Activated B cell treated with CpG ODN at 0.5 μM for 24 hours (primary cell): ENCODE results near the gene ZC3H15. TPM values are rescaled to one million over a fixed set of nuclear protein-coding genes. Genes with fewer than 3 reads are reported as not detected.

Experiments
- ATAC-seq: fragments of 200-7000 bp; cut with Tn5 transposase; one replicate; pipeline ENCODE4 v1.10.0; 2021; ENCODE audit warnings: low read depth, mild to moderate bottlenecking, moderate library complexity
- CTCF ChIA-PET: fragments of 350-600 bp; sonication (Branson Sonifier 250); formaldehyde crosslinking; loops from one replicate; lab custom pipeline; 2021; ENCODE audit warnings: antibody characterized with exemption; lab: Charles Lee
- POLR2A ChIA-PET: fragments of 350-600 bp; sonication (Branson Sonifier 250); formaldehyde crosslinking; loops from one replicate; lab custom pipeline; 2021; ENCODE audit warnings: antibody characterized with exemption; lab: Charles Lee
- DNase-seq: peaks from one replicate; pipeline ENCODE4 v3.0.0; 2022
- H3K27ac Mint-ChIP-seq: one replicate; pipeline ENCODE4 v1.8.0; 2020; ENCODE audit warnings: mixed read lengths
- H3K27me3 Mint-ChIP-seq: one replicate; pipeline ENCODE4 v1.8.0; 2021; ENCODE audit warnings: mixed read lengths
- H3K36me3 Mint-ChIP-seq: one replicate; pipeline ENCODE4 v1.8.0; 2021; ENCODE audit warnings: low read depth, mixed read lengths
- H3K4me1 Mint-ChIP-seq: one replicate; pipeline ENCODE4 v1.8.0; 2021; ENCODE audit warnings: mixed read lengths
- H3K4me3 Mint-ChIP-seq: one replicate; pipeline ENCODE4 v1.8.0; 2020; ENCODE audit warnings: mild to moderate bottlenecking, mixed read lengths
- H3K9me3 Mint-ChIP-seq: one replicate; pipeline ENCODE4 v1.8.0; 2020; ENCODE audit warnings: mixed read lengths
- CTCF ChIP-seq: fragments of 200-600 bp; IDR thresholded peaks from one replicate; pipeline ENCODE4 v1.8.0; 2022; ENCODE audit warnings: antibody characterized with exemption, mild to moderate bottlenecking
- intact Hi-C: fragments of 100-400 bp; cut with micrococcal nuclease; formaldehyde crosslinking; loops from one replicate; pipeline ENCODE4 v1.15.1; 2024
- total RNA-seq: library from RNA; stranded (reverse); gene quantifications from 2 replicates; pipeline ENCODE4 v1.2.3, GENCODE V29; 2022

The ZC3H15 gene
- total RNA-seq, 1 donor from 2014 or later: 66.4 TPM

- ATAC-seq (no peak), DNase-seq (no peak)
- no peak overlapping the region for H3K27ac Mint-ChIP-seq
- no peaks in the 10 kb centered on the region for H3K9me3 Mint-ChIP-seq
- H3K27me3 Mint-ChIP-seq: no peaks in the 10 kb centered on the region
- no peak overlapping the region for H3K4me3 Mint-ChIP-seq
- ChIA-PET POLR2A (no interaction called here), CTCF (no interaction called here)
- peaks cover 52% of the 10 kb centered on the region for H3K4me1 Mint-ChIP-seq
- intact Hi-C loops: no loop called here
- TF ChIP-seq CTCF: no peak
- H3K36me3 Mint-ChIP-seq: peaks cover 75% of the 10 kb centered on the region
These were observed 7.6 kb downstream of the ZC3H15 start for GRCh38 chr2:186493564-186494085.

- no peak for TF ChIP-seq CTCF
- intact Hi-C loops: no loop called here
- no peaks in the 10 kb centered on the region for H3K27me3 Mint-ChIP-seq
- H3K9me3 Mint-ChIP-seq: no peaks in the 10 kb centered on the region
- H3K4me1 Mint-ChIP-seq: peaks cover 29% of the 10 kb centered on the region
- no peak overlapping the region for H3K4me3 Mint-ChIP-seq
- peaks cover 79% of the 10 kb centered on the region for H3K36me3 Mint-ChIP-seq
- H3K27ac Mint-ChIP-seq: no peak overlapping the region
- ChIA-PET POLR2A (no interaction called here), CTCF (no interaction called here)
- DNase-seq: no peak
- ATAC-seq: no peak
These were observed 10.3 kb downstream of the ZC3H15 start for GRCh38 chr2:186496401-186496800.

GRCh38 chr2:186497928-186498327, 11.9 kb downstream of the ZC3H15 start:
- no peaks in the 10 kb centered on the region for H3K27me3 Mint-ChIP-seq
- ATAC-seq (no peak), DNase-seq (no peak)
- intact Hi-C loops: no loop called here
- no peaks in the 10 kb centered on the region for H3K9me3 Mint-ChIP-seq
- H3K36me3 Mint-ChIP-seq: peaks cover 80% of the 10 kb centered on the region
- H3K4me3 Mint-ChIP-seq: no peak overlapping the region
- TF ChIP-seq CTCF: no peak
- H3K27ac Mint-ChIP-seq: no peak overlapping the region
- H3K4me1 Mint-ChIP-seq: peaks cover 17% of the 10 kb centered on the region
- POLR2A ChIA-PET: no interaction called here
- CTCF ChIA-PET: no interaction called here

- no peak overlapping the region for H3K4me3 Mint-ChIP-seq
- ChIA-PET POLR2A (no interaction called here), CTCF (interaction anchor here (0.9 to 1.0 kb wide), 2 partner anchors 10 to 143 kb away, joined by 3 read pairs; no protein-coding TSS in a partner anchor)
- TF ChIP-seq CTCF: no peak
- H3K9me3 Mint-ChIP-seq: no peaks in the 10 kb centered on the region
- H3K4me1 Mint-ChIP-seq: peaks cover 10% of the 10 kb centered on the region
- DNase-seq (no peak), ATAC-seq (no peak)
- H3K27me3 Mint-ChIP-seq: no peaks in the 10 kb centered on the region
- intact Hi-C loops: no loop called here
- peaks cover 79% of the 10 kb centered on the region for H3K36me3 Mint-ChIP-seq
- H3K27ac Mint-ChIP-seq: no peak overlapping the region
These were observed 12.8 kb downstream of the ZC3H15 start for GRCh38 chr2:186498834-186499233.

GRCh38 chr2:186503827-186504606, 18.0 kb downstream of the ZC3H15 start:
- POLR2A ChIA-PET: interaction anchor here (1.9 kb wide), 1 partner anchor 18 kb away, joined by 6 read pairs; the partner anchor contains the start of gene ZC3H15
- H3K4me1 Mint-ChIP-seq: peaks cover 2% of the 10 kb centered on the region
- no peak overlapping the region for H3K27ac Mint-ChIP-seq
- no peak overlapping the region for H3K4me3 Mint-ChIP-seq
- CTCF ChIA-PET: interaction anchor here (1.3 to 5.9 kb wide), 5 partner anchors 20 to 141 kb away, joined by 3 to 56 read pairs (median 5); partner anchors contain the start of gene ITGAV
- DNase-seq: no peak
- peak; percentile 42 for ATAC-seq
- intact Hi-C loops: loop anchor here (1.0 to 5.0 kb wide), 3 partner anchors 12 to 948 kb away; no protein-coding TSS in a partner anchor
- H3K27me3 Mint-ChIP-seq: no peaks in the 10 kb centered on the region
- no peak for TF ChIP-seq CTCF
- peaks cover 89% of the 10 kb centered on the region for H3K36me3 Mint-ChIP-seq
- H3K9me3 Mint-ChIP-seq: no peaks in the 10 kb centered on the region
